Measurements from ENCODE around the gene SPTBN2.

The SPTBN2 gene

GRCh38 chr11:66639066-66639813 is 89.8 kb downstream of the SPTBN2 start:
- DNase-seq (ENCODE audit: low read depth in 2 of 2) = no peak

DNA sequence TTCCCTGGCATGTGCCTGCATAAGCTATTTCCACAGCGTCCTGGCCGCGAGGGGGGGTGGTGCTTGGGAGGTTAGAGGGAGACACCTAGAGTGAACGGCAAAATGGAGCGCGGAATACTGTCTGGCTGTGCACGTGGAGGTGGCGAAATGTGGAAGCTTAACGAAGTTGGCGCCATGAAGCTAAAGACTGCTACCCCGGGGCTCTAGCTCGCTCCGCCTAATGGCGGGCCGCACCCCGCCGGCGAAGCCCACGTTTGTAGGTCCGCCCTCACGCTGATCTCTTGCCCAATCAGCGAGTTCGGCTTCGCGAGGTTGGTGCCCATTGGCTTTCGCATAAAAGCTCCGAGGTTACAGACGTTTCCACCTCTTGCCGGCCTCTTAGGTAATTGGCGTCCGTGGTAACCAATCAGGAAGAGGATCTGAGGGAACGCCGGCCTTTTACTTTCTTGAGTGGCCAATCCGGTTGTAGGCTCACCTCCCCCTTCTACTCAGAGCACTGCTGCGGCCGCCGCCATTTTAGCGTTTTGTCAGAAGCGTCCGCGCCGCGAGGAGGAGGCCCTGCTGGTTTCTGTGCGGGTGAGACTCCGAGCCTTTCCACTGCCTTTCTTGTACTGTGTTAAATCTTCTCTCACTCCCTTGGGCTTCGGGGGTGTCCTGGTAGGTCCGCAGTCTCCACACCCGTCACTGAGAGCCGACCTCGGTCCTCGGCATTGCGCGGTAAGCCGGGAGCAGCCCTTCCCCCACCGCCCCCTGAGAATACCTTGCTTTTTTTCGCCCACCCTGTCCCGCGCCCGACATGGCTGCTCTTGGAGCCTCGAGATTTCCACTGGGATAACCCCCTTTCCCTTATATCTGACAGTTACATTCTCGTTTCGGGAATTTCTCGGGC is 90.6 kb downstream of the SPTBN2 start, which contains the start of gene RBM4:
Gene RBM4, plus strand, starts transcription at position 527 of the 889 bp plus-strand sequence. CDS start 1,009 bp downstream, outside the sequence.
- peak; percentile 88 to 91 for DNase-seq (ENCODE audit: low read depth in 2 of 2)

GRCh38 chr11:66637557-66638176 is 91.3 kb downstream of the SPTBN2 start:
- no peak for DNase-seq (ENCODE audit: low read depth in 2 of 2)

- DNase-seq (ENCODE audit: low read depth in 2 of 2) = no peak
Measured at GRCh38 chr11:66636411-66636810, 92.6 kb downstream of the SPTBN2 start.
